Gastroesophageal sphincter (tissue), 3 donors: ENCODE data around the gene BTBD1.

ENCODE experiments used
- POLR2AphosphoS5 ChIP-seq: sonication (generic); formaldehyde crosslinking; IDR thresholded peaks from one replicate; pipeline ENCODE4 v1.6.1; 2017; ENCODE audit warnings: antibody characterized with exemption
- TF ChIP-seq, protein P1 (sequence below), 4 experiments: fragments of 200-600 bp in 2 of 4; fragments of 450-650 bp in 2 of 4; sonication (generic) in 1 of 4; IDR thresholded peaks; one replicate each; pipeline ENCODE4 v1.5.1; 2017 to 2019; ENCODE audit warnings: antibody characterized with exemption in 4 of 4, mild to moderate bottlenecking in 2 of 4, moderate library complexity in 2 of 4

DNA sequence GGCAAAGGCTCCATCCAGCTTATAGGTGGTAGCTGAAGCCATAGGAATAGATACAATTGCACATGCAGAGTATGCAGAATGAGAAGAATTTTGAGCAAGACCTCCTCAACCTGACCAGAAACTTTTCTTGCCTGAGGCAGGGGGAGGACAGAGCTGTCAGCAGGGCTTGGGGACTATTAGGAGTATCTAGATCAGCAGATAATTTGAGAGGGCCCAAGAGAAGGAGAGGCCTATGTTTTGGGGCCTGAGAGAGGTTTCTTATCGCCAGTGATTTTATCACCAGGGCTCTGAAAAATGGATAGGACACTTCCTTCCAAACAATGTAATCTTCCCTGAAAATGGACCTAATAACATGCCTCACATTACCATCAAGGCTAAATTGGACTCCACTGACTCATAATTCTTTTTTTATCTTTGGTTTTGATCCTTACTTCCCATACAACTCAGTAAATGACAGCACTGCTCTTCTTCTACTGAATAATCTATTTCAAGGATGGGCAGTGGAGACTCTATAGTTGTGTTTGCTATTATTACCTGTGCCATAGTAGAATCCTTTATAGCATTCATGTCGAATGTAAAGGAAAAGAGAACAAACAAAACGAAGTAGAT is 96.9 kb downstream of the BTBD1 start:
- TF ChIP-seq, protein P1, sequence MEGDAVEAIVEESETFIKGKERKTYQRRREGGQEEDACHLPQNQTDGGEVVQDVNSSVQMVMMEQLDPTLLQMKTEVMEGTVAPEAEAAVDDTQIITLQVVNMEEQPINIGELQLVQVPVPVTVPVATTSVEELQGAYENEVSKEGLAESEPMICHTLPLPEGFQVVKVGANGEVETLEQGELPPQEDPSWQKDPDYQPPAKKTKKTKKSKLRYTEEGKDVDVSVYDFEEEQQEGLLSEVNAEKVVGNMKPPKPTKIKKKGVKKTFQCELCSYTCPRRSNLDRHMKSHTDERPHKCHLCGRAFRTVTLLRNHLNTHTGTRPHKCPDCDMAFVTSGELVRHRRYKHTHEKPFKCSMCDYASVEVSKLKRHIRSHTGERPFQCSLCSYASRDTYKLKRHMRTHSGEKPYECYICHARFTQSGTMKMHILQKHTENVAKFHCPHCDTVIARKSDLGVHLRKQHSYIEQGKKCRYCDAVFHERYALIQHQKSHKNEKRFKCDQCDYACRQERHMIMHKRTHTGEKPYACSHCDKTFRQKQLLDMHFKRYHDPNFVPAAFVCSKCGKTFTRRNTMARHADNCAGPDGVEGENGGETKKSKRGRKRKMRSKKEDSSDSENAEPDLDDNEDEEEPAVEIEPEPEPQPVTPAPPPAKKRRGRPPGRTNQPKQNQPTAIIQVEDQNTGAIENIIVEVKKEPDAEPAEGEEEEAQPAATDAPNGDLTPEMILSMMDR (IDR thresholded peaks at IDR 0.05), result no peak
- no peak for TF ChIP-seq POLR2AphosphoS5
